HepG2 (cell line): Measurements from ENCODE around the gene ARID5B. TPM values are rescaled to one million over a fixed set of nuclear protein-coding genes. Genes with fewer than 3 reads are reported as not detected.

Experiments
- HCFC1 ChIP-seq: fragments of 150-350 bp; IDR thresholded peaks from 2 replicates; pipeline ENCODE4 v1.6.1; 2014; ENCODE audit warnings: low read depth, low read length
- HNRNPLL ChIP-seq: fragments of 200-400 bp; formaldehyde crosslinking; IDR thresholded peaks from 2 replicates; pipeline ENCODE4 v1.6.1; 2017; ENCODE audit warnings: mild to moderate bottlenecking, low read depth, low read length; ENCODE audit not compliant: poor library complexity, severe bottlenecking
- KDM3A ChIP-seq: IDR thresholded peaks from 2 replicates; pipeline ENCODE4 v1.6.1; 2018; ENCODE audit warnings: low read depth, missing compliant biosample characterization
- MYNN ChIP-seq: sonication (generic); formaldehyde crosslinking; IDR thresholded peaks from 2 replicates; pipeline ENCODE4 v1.4.0; 2020; ENCODE audit warnings: mild to moderate bottlenecking, low read depth, missing genetic modification reagents
- POLR2AphosphoS5 ChIP-seq: IDR thresholded peaks from 2 replicates; pipeline ENCODE4 v1.6.1; 2012; ENCODE audit warnings: low read depth, low read length
- SIN3A ChIP-seq: IDR thresholded peaks from 2 replicates; pipeline ENCODE4 v1.6.1; 2011; ENCODE audit warnings: low read depth, mild to moderate bottlenecking, control low read depth, low read length, borderline replicate concordance
- TCF7L2 ChIP-seq: IDR thresholded peaks from 2 replicates; pipeline ENCODE4 v1.6.1; 2011; ENCODE audit warnings: mild to moderate bottlenecking, low read depth, low read length, moderate library complexity
- ZBTB20 ChIP-seq: sonication (generic); formaldehyde crosslinking; IDR thresholded peaks from 2 replicates; pipeline ENCODE4 v1.8.1; 2023; ENCODE audit warnings: missing genetic modification reagents, low read depth, mild to moderate bottlenecking, borderline replicate concordance
- ZBTB8A ChIP-seq: sonication (generic); formaldehyde crosslinking; IDR thresholded peaks from 2 replicates; pipeline ENCODE4 v1.4.0; 2020; ENCODE audit warnings: mild to moderate bottlenecking, low read depth, missing genetic modification reagents, borderline replicate concordance
- ZFP37 ChIP-seq: sonication (generic); formaldehyde crosslinking; IDR thresholded peaks from 2 replicates; pipeline ENCODE4 v1.4.0; 2020; ENCODE audit warnings: missing genetic modification reagents, borderline replicate concordance
- ZFY ChIP-seq: sonication (generic); formaldehyde crosslinking; IDR thresholded peaks from 2 replicates; pipeline ENCODE4 v1.4.0; 2020; ENCODE audit warnings: missing genetic modification reagents
- ZKSCAN1 ChIP-seq: fragments of 150-350 bp; IDR thresholded peaks from 2 replicates; pipeline ENCODE4 v1.6.1; 2014; ENCODE audit warnings: low read length
- ZNF329 ChIP-seq: sonication (generic); formaldehyde crosslinking; IDR thresholded peaks from 2 replicates; pipeline ENCODE4 v1.9.0; 2021; ENCODE audit warnings: low read depth, mild to moderate bottlenecking, missing genetic modification reagents
- ZNF709 ChIP-seq: sonication (generic); formaldehyde crosslinking; IDR thresholded peaks from 2 replicates; pipeline ENCODE4 v1.5.0; 2020; ENCODE audit warnings: mild to moderate bottlenecking, missing genetic modification reagents
- ZNF788 ChIP-seq: sonication (generic); formaldehyde crosslinking; IDR thresholded peaks from 2 replicates; pipeline ENCODE4 v1.5.0; 2020; ENCODE audit warnings: mild to moderate bottlenecking, missing genetic modification reagents, borderline replicate concordance
- ZSCAN12 ChIP-seq: sonication (generic); formaldehyde crosslinking; IDR thresholded peaks from 2 replicates; pipeline ENCODE4 v1.9.0; 2021; ENCODE audit warnings: mild to moderate bottlenecking, missing genetic modification reagents
- polyA plus RNA-seq, 8 experiments: library from polyadenylated mRNA; depleted of rRNA in 3 of 8; stranded (reverse) in 7 of 8; unstranded in 1 of 8; fragments of >200 nt; fragmentation: Illumina TruSeq in 4 of 8; extraction: Trizol in 4 of 8; gene quantifications; 2 replicates each; pipeline versions ENCODE4 v1.2.1 to v1.2.3, GENCODE V29; 2011 to 2016; ENCODE audit warnings: low read depth in 4 of 8, missing spikeins in 1 of 8, mixed read lengths in 1 of 8; ENCODE audit not compliant: insufficient read depth in 1 of 8
- total RNA-seq, 5 experiments: library from RNA; depleted of rRNA; stranded (reverse); fragments of >200 nt; fragmentation: Illumina TruSeq; extraction: Trizol; gene quantifications; 2 replicates each; pipeline ENCODE4 v1.2.3, GENCODE V29; 2016; ENCODE audit warnings: low read depth in 1 of 5
- TF ChIP-seq, protein P1 (sequence below): sonication (generic); formaldehyde crosslinking; IDR thresholded peaks from 2 replicates; pipeline ENCODE4 v1.5.1; 2020; ENCODE audit warnings: mild to moderate bottlenecking, missing genetic modification reagents, moderate library complexity
- TF ChIP-seq, protein P2 (sequence below): sonication (generic); formaldehyde crosslinking; IDR thresholded peaks from 2 replicates; pipeline ENCODE4 v1.4.0; 2020; ENCODE audit warnings: mild to moderate bottlenecking, missing genetic modification reagents
- TF ChIP-seq, protein P3 (sequence below): sonication (generic); formaldehyde crosslinking; IDR thresholded peaks from 2 replicates; pipeline ENCODE4 v1.8.0; 2022; ENCODE audit warnings: mild to moderate bottlenecking, missing genetic modification reagents; ENCODE audit not compliant: insufficient replicate concordance
- TF ChIP-seq, protein P4 (sequence below): IDR thresholded peaks from 2 replicates; pipeline ENCODE4 v1.6.1; 2016; ENCODE audit warnings: low read depth, borderline replicate concordance
- TF ChIP-seq, protein P5 (sequence below): sonication (generic); formaldehyde crosslinking; IDR thresholded peaks from 2 replicates; pipeline ENCODE4 v1.4.0; 2020; ENCODE audit warnings: mild to moderate bottlenecking, missing genetic modification reagents
- TF ChIP-seq, protein P6 (sequence below): sonication (generic); formaldehyde crosslinking; IDR thresholded peaks from 2 replicates; pipeline ENCODE4 v1.9.0; 2022; ENCODE audit warnings: low read depth, missing genetic modification reagents

Gene ARID5B
- total and polyA plus RNA-seq, 2 of the 13 experiments (the other 11 are each of a cell fraction or from before 2014, with no cell fraction given): 6.2 to 21.1 TPM

DNA sequence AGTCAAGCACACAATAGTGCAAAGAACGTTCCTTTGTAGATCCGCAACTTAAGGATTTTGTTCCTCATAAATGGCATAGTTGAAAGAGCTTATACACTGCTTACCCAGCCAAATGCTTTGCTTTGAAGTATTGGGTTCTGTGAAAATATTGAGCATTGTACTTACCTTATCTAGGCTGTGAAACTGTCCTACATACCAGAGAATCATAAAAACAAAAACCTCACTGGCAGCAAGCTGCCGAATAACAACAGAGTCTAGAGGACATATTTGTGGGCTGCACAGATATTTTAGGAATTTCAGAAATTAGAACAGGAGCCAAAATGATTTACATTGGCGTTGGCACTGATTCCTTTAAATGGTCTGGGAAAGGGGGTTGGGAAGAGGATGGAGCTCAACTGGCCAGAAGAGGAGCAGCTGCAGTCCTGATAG, 192.4 kb downstream of the ARID5B start (continued):
- TF ChIP-seq, protein P1, sequence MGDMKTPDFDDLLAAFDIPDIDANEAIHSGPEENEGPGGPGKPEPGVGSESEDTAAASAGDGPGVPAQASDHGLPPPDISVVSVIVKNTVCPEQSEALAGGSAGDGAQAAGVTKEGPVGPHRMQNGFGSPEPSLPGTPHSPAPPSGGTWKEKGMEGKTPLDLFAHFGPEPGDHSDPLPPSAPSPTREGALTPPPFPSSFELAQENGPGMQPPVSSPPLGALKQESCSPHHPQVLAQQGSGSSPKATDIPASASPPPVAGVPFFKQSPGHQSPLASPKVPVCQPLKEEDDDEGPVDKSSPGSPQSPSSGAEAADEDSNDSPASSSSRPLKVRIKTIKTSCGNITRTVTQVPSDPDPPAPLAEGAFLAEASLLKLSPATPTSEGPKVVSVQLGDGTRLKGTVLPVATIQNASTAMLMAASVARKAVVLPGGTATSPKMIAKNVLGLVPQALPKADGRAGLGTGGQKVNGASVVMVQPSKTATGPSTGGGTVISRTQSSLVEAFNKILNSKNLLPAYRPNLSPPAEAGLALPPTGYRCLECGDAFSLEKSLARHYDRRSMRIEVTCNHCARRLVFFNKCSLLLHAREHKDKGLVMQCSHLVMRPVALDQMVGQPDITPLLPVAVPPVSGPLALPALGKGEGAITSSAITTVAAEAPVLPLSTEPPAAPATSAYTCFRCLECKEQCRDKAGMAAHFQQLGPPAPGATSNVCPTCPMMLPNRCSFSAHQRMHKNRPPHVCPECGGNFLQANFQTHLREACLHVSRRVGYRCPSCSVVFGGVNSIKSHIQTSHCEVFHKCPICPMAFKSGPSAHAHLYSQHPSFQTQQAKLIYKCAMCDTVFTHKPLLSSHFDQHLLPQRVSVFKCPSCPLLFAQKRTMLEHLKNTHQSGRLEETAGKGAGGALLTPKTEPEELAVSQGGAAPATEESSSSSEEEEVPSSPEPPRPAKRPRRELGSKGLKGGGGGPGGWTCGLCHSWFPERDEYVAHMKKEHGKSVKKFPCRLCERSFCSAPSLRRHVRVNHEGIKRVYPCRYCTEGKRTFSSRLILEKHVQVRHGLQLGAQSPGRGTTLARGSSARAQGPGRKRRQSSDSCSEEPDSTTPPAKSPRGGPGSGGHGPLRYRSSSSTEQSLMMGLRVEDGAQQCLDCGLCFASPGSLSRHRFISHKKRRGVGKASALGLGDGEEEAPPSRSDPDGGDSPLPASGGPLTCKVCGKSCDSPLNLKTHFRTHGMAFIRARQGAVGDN: no peak
- TF ChIP-seq, protein P2, sequence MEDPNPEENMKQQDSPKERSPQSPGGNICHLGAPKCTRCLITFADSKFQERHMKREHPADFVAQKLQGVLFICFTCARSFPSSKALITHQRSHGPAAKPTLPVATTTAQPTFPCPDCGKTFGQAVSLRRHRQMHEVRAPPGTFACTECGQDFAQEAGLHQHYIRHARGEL (CRISPR knock-in tag): no peak
- TF ChIP-seq SIN3A (no peak), ZNF788 (CRISPR knock-in tag) (no peak), ZNF709 (CRISPR knock-in tag) (no peak), MYNN (no peak), KDM3A (no peak), HCFC1 (no peak), POLR2AphosphoS5 (peak; percentile 38), ZSCAN12 (CRISPR knock-in tag) (no peak), ZNF329 (CRISPR knock-in tag) (no peak), TCF7L2 (peak; percentile 76), HNRNPLL (no peak), ZKSCAN1 (no peak), ZBTB20 (CRISPR knock-in tag) (no peak; the same call in 1 of the 2 replicates), ZFP37 (CRISPR knock-in tag) (no peak), ZBTB8A (CRISPR knock-in tag) (no peak), ZFY (CRISPR knock-in tag) (no peak)
- TF ChIP-seq, protein P3, sequence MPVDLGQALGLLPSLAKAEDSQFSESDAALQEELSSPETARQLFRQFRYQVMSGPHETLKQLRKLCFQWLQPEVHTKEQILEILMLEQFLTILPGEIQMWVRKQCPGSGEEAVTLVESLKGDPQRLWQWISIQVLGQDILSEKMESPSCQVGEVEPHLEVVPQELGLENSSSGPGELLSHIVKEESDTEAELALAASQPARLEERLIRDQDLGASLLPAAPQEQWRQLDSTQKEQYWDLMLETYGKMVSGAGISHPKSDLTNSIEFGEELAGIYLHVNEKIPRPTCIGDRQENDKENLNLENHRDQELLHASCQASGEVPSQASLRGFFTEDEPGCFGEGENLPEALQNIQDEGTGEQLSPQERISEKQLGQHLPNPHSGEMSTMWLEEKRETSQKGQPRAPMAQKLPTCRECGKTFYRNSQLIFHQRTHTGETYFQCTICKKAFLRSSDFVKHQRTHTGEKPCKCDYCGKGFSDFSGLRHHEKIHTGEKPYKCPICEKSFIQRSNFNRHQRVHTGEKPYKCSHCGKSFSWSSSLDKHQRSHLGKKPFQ (CRISPR knock-in tag): no peak
- TF ChIP-seq, protein P4, sequence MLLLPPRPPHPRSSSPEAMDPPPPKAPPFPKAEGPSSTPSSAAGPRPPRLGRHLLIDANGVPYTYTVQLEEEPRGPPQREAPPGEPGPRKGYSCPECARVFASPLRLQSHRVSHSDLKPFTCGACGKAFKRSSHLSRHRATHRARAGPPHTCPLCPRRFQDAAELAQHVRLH: no peak
- TF ChIP-seq, protein P5, sequence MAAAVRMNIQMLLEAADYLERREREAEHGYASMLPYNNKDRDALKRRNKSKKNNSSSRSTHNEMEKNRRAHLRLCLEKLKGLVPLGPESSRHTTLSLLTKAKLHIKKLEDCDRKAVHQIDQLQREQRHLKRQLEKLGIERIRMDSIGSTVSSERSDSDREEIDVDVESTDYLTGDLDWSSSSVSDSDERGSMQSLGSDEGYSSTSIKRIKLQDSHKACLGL (CRISPR knock-in tag): no peak
- TF ChIP-seq, protein P6, sequence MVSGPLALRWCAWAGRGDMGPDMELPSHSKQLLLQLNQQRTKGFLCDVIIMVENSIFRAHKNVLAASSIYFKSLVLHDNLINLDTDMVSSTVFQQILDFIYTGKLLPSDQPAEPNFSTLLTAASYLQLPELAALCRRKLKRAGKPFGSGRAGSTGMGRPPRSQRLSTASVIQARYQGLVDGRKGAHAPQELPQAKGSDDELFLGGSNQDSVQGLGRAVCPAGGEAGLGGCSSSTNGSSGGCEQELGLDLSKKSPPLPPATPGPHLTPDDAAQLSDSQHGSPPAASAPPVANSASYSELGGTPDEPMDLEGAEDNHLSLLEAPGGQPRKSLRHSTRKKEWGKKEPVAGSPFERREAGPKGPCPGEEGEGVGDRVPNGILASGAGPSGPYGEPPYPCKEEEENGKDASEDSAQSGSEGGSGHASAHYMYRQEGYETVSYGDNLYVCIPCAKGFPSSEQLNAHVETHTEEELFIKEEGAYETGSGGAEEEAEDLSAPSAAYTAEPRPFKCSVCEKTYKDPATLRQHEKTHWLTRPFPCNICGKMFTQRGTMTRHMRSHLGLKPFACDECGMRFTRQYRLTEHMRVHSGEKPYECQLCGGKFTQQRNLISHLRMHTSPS (CRISPR knock-in tag): no peak
